Neutrophil (primary cell): ENCODE results near the gene MED4.

Experiments used
- H3K27ac ChIP-seq: fragments of 200-600 bp; sonication (generic); 2 replicates; pipeline ENCODE4 v1.5.1; 2016; ENCODE audit warnings: mild to moderate bottlenecking, moderate library complexity
- H3K27me3 ChIP-seq: fragments of 200-600 bp; sonication (generic); 2 replicates; pipeline ENCODE4 v1.6.0; 2016; ENCODE audit warnings: mild to moderate bottlenecking
- H3K36me3 ChIP-seq: fragments of 200-600 bp; sonication (generic); 2 replicates; pipeline ENCODE4 v1.5.1; 2017
- H3K4me1 ChIP-seq, 2 experiments: fragments of 200-600 bp in 1 of 2; sonication (generic) in 1 of 2; 1 replicate in 1 of 2; 2 replicates in 1 of 2; pipeline versions ENCODE4 v1.5.1 to v1.6.1; 2013 to 2016; ENCODE audit warnings: low read depth in 1 of 2, low read length in 1 of 2, mild to moderate bottlenecking in 1 of 2, moderate library complexity in 1 of 2; ENCODE audit not compliant: control insufficient read depth in 1 of 2, insufficient read depth in 1 of 2
- H3K4me3 ChIP-seq, 2 experiments: fragments of 200-600 bp in 1 of 2; sonication (generic) in 1 of 2; 1 replicate in 1 of 2; 2 replicates in 1 of 2; pipeline ENCODE4 v1.5.1; 2013 to 2016; ENCODE audit warnings: low read depth in 1 of 2, low read length in 1 of 2, mild to moderate bottlenecking in 1 of 2, moderate library complexity in 1 of 2
- H3K9me3 ChIP-seq: fragments of 200-600 bp; sonication (generic); 2 replicates; pipeline ENCODE4 v1.5.1; 2016
- CTCF ChIP-seq: fragments of 200-600 bp; sonication (generic); IDR thresholded peaks from 2 replicates; pipeline ENCODE4 v1.5.1; 2016; ENCODE audit warnings: antibody characterized with exemption

The MED4 gene

GRCh38 chr13:48072787-48073186, 22.1 kb downstream of the MED4 start:
- Histone ChIP-seq H3K36me3 (peaks cover 78% of the 10 kb centered on the region), H3K27me3 (no peaks in the 10 kb centered on the region)

GRCh38 chr13:48072304-48072703, 22.6 kb downstream of the MED4 start:
- H3K9me3 ChIP-seq, result peaks cover 34% of the 10 kb centered on the region
- H3K36me3 ChIP-seq, result peaks cover 74% of the 10 kb centered on the region
- H3K27ac ChIP-seq, result no peak overlapping the region
- TF ChIP-seq CTCF, result no peak
- H3K4me3 ChIP-seq, result no peak overlapping the region
- no peaks in the 10 kb centered on the region for H3K4me1 ChIP-seq
- no peaks in the 10 kb centered on the region for H3K27me3 ChIP-seq

More at GRCh38 chr13:48072787-48073186, 22.1 kb downstream of the MED4 start:
- Histone ChIP-seq H3K4me1 (no peaks in the 10 kb centered on the region), H3K27ac (no peak overlapping the region), H3K9me3 (peaks cover 34% of the 10 kb centered on the region), H3K4me3 (no peak overlapping the region)
- no peak for TF ChIP-seq CTCF

- no peak overlapping the region for H3K4me3 ChIP-seq
- peaks cover 34% of the 10 kb centered on the region for H3K9me3 ChIP-seq
- peaks cover 65% of the 10 kb centered on the region for H3K36me3 ChIP-seq
- no peaks in the 10 kb centered on the region for H3K4me1 ChIP-seq
- H3K27me3 ChIP-seq, result no peaks in the 10 kb centered on the region
- H3K27ac ChIP-seq, result no peak overlapping the region
- no peak for TF ChIP-seq CTCF
These were observed 24.0 kb downstream of the MED4 start for GRCh38 chr13:48070942-48071341.

GRCh38 chr13:48069573-48069972, 25.3 kb downstream of the MED4 start:
- no peak for TF ChIP-seq CTCF
- Histone ChIP-seq H3K36me3 (peaks cover 55% of the 10 kb centered on the region), H3K4me3 (no peak overlapping the region), H3K9me3 (peaks cover 34% of the 10 kb centered on the region), H3K27me3 (no peaks in the 10 kb centered on the region), H3K4me1 (no peaks in the 10 kb centered on the region), H3K27ac (no peak overlapping the region)

GRCh38 chr13:48068952-48069351, 26.0 kb downstream of the MED4 start:
- peaks cover 48% of the 10 kb centered on the region for H3K36me3 ChIP-seq
- no peak overlapping the region for H3K4me3 ChIP-seq
- H3K27me3 ChIP-seq, result no peaks in the 10 kb centered on the region
- H3K9me3 ChIP-seq, result peaks cover 34% of the 10 kb centered on the region
- no peak for TF ChIP-seq CTCF
- H3K4me1 ChIP-seq, result no peaks in the 10 kb centered on the region
- H3K27ac ChIP-seq, result no peak overlapping the region

- Histone ChIP-seq H3K36me3 (peaks cover 43% of the 10 kb centered on the region), H3K9me3 (peaks cover 34% of the 10 kb centered on the region), H3K27ac (no peak overlapping the region), H3K4me3 (no peak overlapping the region), H3K4me1 (no peaks in the 10 kb centered on the region), H3K27me3 (no peaks in the 10 kb centered on the region)
- TF ChIP-seq CTCF, result no peak
These were observed 26.9 kb downstream of the MED4 start for GRCh38 chr13:48068036-48068435.
